Testis (tissue), 2 donors: ENCODE measurements around the gene SNIP1.

ENCODE experiments used
- CTCF ChIP-seq, 3 experiments: fragments of 450-650 bp in 2 of 3; fragments of 200-600 bp in 1 of 3; sonication (generic) in 1 of 3; IDR thresholded peaks; one replicate each; pipeline ENCODE4 v1.5.1; 2016 to 2019; ENCODE audit warnings: antibody characterized with exemption in 3 of 3, mild to moderate bottlenecking in 2 of 3, moderate library complexity in 1 of 3
- POLR2A ChIP-seq: fragments of 450-650 bp; IDR thresholded peaks from one replicate; pipeline ENCODE4 v1.6.1; 2017; ENCODE audit warnings: antibody characterized with exemption, mild to moderate bottlenecking, moderate library complexity

GRCh38 chr1:37486680-37487618, 67.1 kb downstream of the SNIP1 start:
- peak; percentile 88 to 94 (median 89) for TF ChIP-seq CTCF (IDR thresholded peaks at IDR 0.05)
- no peak for TF ChIP-seq POLR2A
